Smooth muscle cell (in vitro differentiated cells): ENCODE data around the gene IER5. TPM values are rescaled to one million over a fixed set of nuclear protein-coding genes. Genes with fewer than 3 reads are reported as not detected.

Experiments used
- DNase-seq: peaks from one replicate; lab custom pipeline; 2025; ENCODE audit not compliant: unreplicated experiment; lab: John Stamatoyannopoulos, UW
- H2AFZ ChIP-seq: fragments of 200-600 bp; sonication (generic); 2 replicates; pipeline ENCODE4 v1.6.0; 2016; ENCODE audit warnings: antibody characterized with exemption, low read depth, mild to moderate bottlenecking
- H3F3A ChIP-seq: fragments of 200-600 bp; sonication (generic); 2 replicates; pipeline ENCODE4 v1.6.0; 2017; ENCODE audit warnings: antibody characterized with exemption, low read depth
- H3K27ac ChIP-seq: fragments of 200-600 bp; sonication (generic); 2 replicates; pipeline ENCODE4 v1.5.1; 2016; ENCODE audit warnings: low read depth, mild to moderate bottlenecking
- H3K27me3 ChIP-seq: fragments of 200-600 bp; sonication (generic); 2 replicates; pipeline ENCODE4 v1.6.1; 2016; ENCODE audit warnings: low read depth, mild to moderate bottlenecking
- H3K36me3 ChIP-seq: fragments of 200-600 bp; sonication (generic); 2 replicates; pipeline ENCODE4 v1.5.1; 2016; ENCODE audit warnings: low read depth
- H3K4me1 ChIP-seq: fragments of 200-600 bp; sonication (generic); 2 replicates; pipeline ENCODE4 v1.5.1; 2016; ENCODE audit warnings: low read depth
- H3K4me2 ChIP-seq: fragments of 200-600 bp; sonication (generic); 2 replicates; pipeline ENCODE4 v1.6.0; 2016; ENCODE audit warnings: mild to moderate bottlenecking
- H3K4me3 ChIP-seq: fragments of 200-600 bp; sonication (generic); 2 replicates; pipeline ENCODE4 v1.5.1; 2016; ENCODE audit warnings: mild to moderate bottlenecking
- H3K79me2 ChIP-seq: fragments of 200-600 bp; sonication (generic); 2 replicates; pipeline ENCODE4 v1.6.0; 2016; ENCODE audit warnings: low read depth, mild to moderate bottlenecking
- H3K9ac ChIP-seq: fragments of 200-600 bp; sonication (generic); 2 replicates; pipeline ENCODE4 v1.6.0; 2016; ENCODE audit warnings: low read depth
- H3K9me3 ChIP-seq: fragments of 200-600 bp; sonication (generic); replicated peaks from 2 replicates; pipeline ENCODE4 v1.5.1; 2016; ENCODE audit warnings: low read depth
- H4K20me1 ChIP-seq: fragments of 200-600 bp; sonication (generic); 2 replicates; pipeline ENCODE4 v1.6.0; 2016; ENCODE audit warnings: low read depth
- WGBS: methylation state at CpG from one replicate; pipeline ENCODE4 v1.1.7; 2016; ENCODE audit warnings: low lambda C conversion rate; 5-methylcytosine and 5-hydroxymethylcytosine counted together
- polyA plus RNA-seq: library from polyadenylated mRNA; unstranded; fragments of >200 nt; fragmentation: Nextera tagmentation; extraction: Ambion mirVana; gene quantifications from 2 replicates; pipeline ENCODE4 v1.2.1, GENCODE V29; 2016
- total RNA-seq: library from RNA; depleted of rRNA; stranded (reverse); fragments of >200 nt; gene quantifications from 2 replicates; pipeline ENCODE4 v1.2.3, GENCODE V29; 2014
- TF ChIP-seq, protein P1 (sequence below): fragments of 200-600 bp; sonication (generic); IDR thresholded peaks from 2 replicates; pipeline ENCODE4 v1.5.1; 2017; ENCODE audit warnings: borderline replicate concordance, mild to moderate bottlenecking, antibody characterized with exemption; ENCODE audit not compliant: insufficient read depth, poor library complexity, severe bottlenecking

IER5 gene
- total and polyA plus RNA-seq, 2 experiments from 2014 or later = 35.1 to 39.9 TPM

DNA sequence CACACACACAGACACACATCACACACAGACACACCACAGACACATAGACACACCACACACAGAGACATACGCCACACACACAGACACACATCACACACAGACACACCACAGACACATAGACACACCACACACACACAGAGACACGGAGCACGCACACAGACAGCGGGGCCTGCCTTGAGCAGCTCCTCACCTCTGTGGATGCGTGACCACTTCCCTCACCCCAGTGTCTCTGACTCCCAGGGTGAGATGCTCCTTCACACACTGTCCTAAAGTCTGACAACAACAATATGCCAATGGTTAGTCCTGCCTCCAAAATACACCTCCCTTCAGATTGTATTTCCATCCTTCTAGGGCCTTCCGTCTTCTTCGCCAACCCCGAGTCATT is 48.2 kb downstream of the IER5 start:
- WGBS = 97% methylated on average over 8 of the region's 8 CpGs
- H3K4me2 ChIP-seq = no peak overlapping the region
- no peaks in the 10 kb centered on the region for H4K20me1 ChIP-seq
- TF ChIP-seq, protein P1, sequence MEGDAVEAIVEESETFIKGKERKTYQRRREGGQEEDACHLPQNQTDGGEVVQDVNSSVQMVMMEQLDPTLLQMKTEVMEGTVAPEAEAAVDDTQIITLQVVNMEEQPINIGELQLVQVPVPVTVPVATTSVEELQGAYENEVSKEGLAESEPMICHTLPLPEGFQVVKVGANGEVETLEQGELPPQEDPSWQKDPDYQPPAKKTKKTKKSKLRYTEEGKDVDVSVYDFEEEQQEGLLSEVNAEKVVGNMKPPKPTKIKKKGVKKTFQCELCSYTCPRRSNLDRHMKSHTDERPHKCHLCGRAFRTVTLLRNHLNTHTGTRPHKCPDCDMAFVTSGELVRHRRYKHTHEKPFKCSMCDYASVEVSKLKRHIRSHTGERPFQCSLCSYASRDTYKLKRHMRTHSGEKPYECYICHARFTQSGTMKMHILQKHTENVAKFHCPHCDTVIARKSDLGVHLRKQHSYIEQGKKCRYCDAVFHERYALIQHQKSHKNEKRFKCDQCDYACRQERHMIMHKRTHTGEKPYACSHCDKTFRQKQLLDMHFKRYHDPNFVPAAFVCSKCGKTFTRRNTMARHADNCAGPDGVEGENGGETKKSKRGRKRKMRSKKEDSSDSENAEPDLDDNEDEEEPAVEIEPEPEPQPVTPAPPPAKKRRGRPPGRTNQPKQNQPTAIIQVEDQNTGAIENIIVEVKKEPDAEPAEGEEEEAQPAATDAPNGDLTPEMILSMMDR = no peak
- peak overlapping the region; percentile 92 for H3K9ac ChIP-seq
- peaks cover 21% of the 10 kb centered on the region for H3K4me1 ChIP-seq
- no peak overlapping the region for H3K4me3 ChIP-seq
- H3K79me2 ChIP-seq = no peaks in the 10 kb centered on the region
- peak overlapping the region; percentile 97 for H3K27ac ChIP-seq
- no peak for DNase-seq
- no peaks in the 10 kb centered on the region for H3K9me3 ChIP-seq
- H2AFZ ChIP-seq = no peak overlapping the region
- H3K27me3 ChIP-seq = no peaks in the 10 kb centered on the region
- no peaks in the 10 kb centered on the region for H3F3A ChIP-seq
- no peaks in the 10 kb centered on the region for H3K36me3 ChIP-seq

DNA sequence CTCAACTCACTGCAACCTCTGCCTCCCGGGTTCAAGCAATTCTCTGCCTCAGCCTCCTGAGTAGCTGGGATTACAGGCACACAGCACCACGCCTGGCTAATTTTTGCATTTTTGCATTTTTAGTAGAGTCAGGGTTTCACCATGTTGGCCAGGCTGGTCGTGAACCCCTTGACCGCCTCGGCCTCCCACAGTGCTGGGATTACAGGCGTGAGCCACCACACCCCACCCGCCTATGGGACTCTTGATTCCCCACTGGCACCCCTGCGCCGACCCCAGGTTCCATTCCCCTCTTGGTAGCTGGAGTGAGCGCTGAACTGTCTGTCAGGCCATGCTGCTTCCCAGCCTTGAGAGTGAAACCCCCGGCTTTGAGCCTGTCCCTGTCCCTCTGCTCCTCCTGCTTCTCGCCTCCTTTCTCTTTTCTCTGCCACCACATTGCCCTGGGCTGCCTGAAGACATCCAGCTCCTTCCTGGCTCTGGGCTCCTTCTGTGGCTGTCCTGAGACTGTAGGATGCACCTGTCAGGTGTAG is 48.8 kb downstream of the IER5 start:
- Histone ChIP-seq H3K4me3 (no peak overlapping the region), H4K20me1 (no peaks in the 10 kb centered on the region), H2AFZ (no peak overlapping the region), H3K9ac (no peak overlapping the region), H3K27ac (no peak overlapping the region), H3K36me3 (no peaks in the 10 kb centered on the region), H3K4me2 (no peak overlapping the region), H3K9me3 (no peaks in the 10 kb centered on the region), H3K27me3 (no peaks in the 10 kb centered on the region), H3F3A (no peaks in the 10 kb centered on the region), H3K4me1 (peaks cover 26% of the 10 kb centered on the region), H3K79me2 (no peaks in the 10 kb centered on the region)
- WGBS = 97% methylated on average over 9 of the region's 12 CpGs
- TF ChIP-seq, protein P1 = no peak
- DNase-seq = no peak

DNA sequence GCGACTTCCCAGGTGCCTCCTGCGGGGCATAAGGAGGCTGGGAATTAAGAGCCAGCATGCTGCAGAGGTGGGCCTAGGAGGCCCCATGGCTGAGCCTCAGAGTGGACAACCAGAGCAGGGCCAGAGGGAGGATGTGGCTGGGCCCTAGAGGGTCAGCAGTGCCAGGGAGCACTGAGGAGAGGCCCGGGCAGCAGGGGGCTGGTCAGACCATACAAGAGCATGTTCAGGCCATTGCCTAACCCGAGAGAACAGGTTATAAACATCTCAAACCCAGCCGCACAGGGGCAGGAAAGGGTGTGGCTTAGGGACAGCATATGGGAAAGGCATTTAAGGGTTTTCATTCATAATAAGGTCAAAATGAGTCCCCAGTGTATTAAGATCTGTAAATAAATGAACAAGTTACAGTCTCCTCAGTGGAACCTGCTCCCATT is 51.1 kb downstream of the IER5 start:
- Histone ChIP-seq H3K79me2 (no peaks in the 10 kb centered on the region), H3K36me3 (no peaks in the 10 kb centered on the region), H3K4me2 (no peak overlapping the region), H4K20me1 (no peaks in the 10 kb centered on the region), H3F3A (no peaks in the 10 kb centered on the region), H3K9me3 (no peaks in the 10 kb centered on the region), H3K27me3 (no peaks in the 10 kb centered on the region), H3K27ac (peak overlapping the region; percentile 30), H3K9ac (no peak overlapping the region), H2AFZ (no peak overlapping the region), H3K4me1 (peaks cover 20% of the 10 kb centered on the region), H3K4me3 (no peak overlapping the region)
- DNase-seq = no peak
- TF ChIP-seq, protein P1 = no peak
- 65% methylated on average over 5 of the region's 5 CpGs for WGBS

DNA sequence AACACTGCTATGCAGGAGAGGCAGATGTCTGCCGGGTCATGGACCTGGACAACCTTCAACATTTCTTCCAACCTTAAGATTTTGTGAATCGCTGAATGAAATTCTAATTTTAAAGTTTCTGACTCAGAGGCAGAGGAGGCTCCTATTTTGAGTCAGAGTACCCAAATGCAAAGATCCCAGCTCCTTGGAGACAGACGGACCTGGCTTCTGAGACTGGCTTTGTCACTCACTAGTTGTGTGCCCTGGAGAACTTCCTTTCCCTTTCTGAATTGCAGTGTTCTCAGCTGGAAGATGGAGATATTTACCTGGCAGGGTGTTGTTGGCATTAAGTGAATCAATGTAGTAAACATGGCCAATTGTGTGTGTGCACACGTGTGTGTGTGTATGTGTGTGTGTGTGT is 51.9 kb downstream of the IER5 start:
- Histone ChIP-seq H3K4me2 (no peak overlapping the region), H3K4me1 (peaks cover 13% of the 10 kb centered on the region)
- 86% methylated on average over 4 of the region's 4 CpGs for WGBS

More for the DNA sequence above, 51.9 kb downstream of the IER5 start:
- no peak for DNase-seq
- H3K9me3 ChIP-seq = no peaks in the 10 kb centered on the region
- H3K27ac ChIP-seq = peak overlapping the region; percentile 30
- no peak overlapping the region for H3K9ac ChIP-seq
- H3K36me3 ChIP-seq = no peaks in the 10 kb centered on the region
- no peaks in the 10 kb centered on the region for H3K79me2 ChIP-seq
- H2AFZ ChIP-seq = no peak overlapping the region
- TF ChIP-seq, protein P1 = no peak
- no peaks in the 10 kb centered on the region for H3F3A ChIP-seq
- no peaks in the 10 kb centered on the region for H4K20me1 ChIP-seq
- H3K27me3 ChIP-seq = no peaks in the 10 kb centered on the region
- no peak overlapping the region for H3K4me3 ChIP-seq
